Gastrocnemius medialis (tissue), 4 donors: Measurements from ENCODE around the gene GPAT2. TPM values are rescaled to one million over a fixed set of nuclear protein-coding genes. Genes with fewer than 3 reads are reported as not detected.
A peak's percentile ranks its signal among the peaks of the same experiment; 100 is the strongest.
"Not testable (repeated sequence)": the region's sequence is repeated elsewhere in the genome, so short reads cannot be mapped to it uniquely, and the experiment has no call there.

Experiments used
- ATAC-seq, 2 donors: fragments of 150-250 bp; one replicate each; pipeline ENCODE4 v1.9.1; 2016
- DNase-seq, 2 donors: peaks; one replicate each; pipeline ENCODE4 v3.0.0-alpha.2; 2019
- H3K27ac ChIP-seq, 4 donors: fragments of 200-600 bp; sonication (generic); 1 replicate in 1 of 4; 2 replicates in 3 of 4; pipeline ENCODE4 v1.5.1; 2016 to 2018; ENCODE audit warnings: mild to moderate bottlenecking in 2 of 4, moderate library complexity in 1 of 4
- H3K27me3 ChIP-seq, 3 donors: fragments of 200-600 bp; sonication (generic) in 2 of 3; 1 replicate in 1 of 3; 2 replicates in 2 of 3; pipeline versions ENCODE4 v1.5.1 to v1.6.0; 2016 to 2019; ENCODE audit warnings: mild to moderate bottlenecking in 1 of 3, moderate library complexity in 1 of 3
- H3K36me3 ChIP-seq, 2 donors: fragments of 200-600 bp; sonication (generic) in 1 of 2; one replicate each; pipeline ENCODE4 v1.5.1; 2017 to 2018
- H3K4me1 ChIP-seq, 2 donors: fragments of 200-600 bp; sonication (generic) in 1 of 2; one replicate each; pipeline ENCODE4 v1.5.1; 2016 to 2017; ENCODE audit warnings: mild to moderate bottlenecking in 2 of 2
- H3K4me3 ChIP-seq, 4 donors: fragments of 200-600 bp; sonication (generic) in 3 of 4; 1 replicate in 1 of 4; 2 replicates in 3 of 4; pipeline ENCODE4 v1.5.1; 2016 to 2019; ENCODE audit warnings: mild to moderate bottlenecking in 2 of 4
- H3K9me3 ChIP-seq, 3 donors: fragments of 200-600 bp; sonication (generic) in 2 of 3; 1 replicate in 1 of 3; 2 replicates in 2 of 3; pipeline ENCODE4 v1.5.1; 2016 to 2019
- CTCF ChIP-seq, 5 experiments: fragments of 450-650 bp in 3 of 5; fragments of 200-600 bp in 2 of 5; sonication (generic) in 2 of 5; IDR thresholded peaks in 4 of 5; conservative IDR thresholded peaks in 1 of 5; 1 replicate in 4 of 5; 2 replicates in 1 of 5; pipeline ENCODE4 v1.5.1; 2016 to 2019; ENCODE audit warnings: antibody characterized with exemption in 5 of 5, mild to moderate bottlenecking in 3 of 5, moderate library complexity in 3 of 5
- POLR2A ChIP-seq, 2 donors: fragments of 450-650 bp; IDR thresholded peaks; one replicate each; pipeline ENCODE4 v1.6.1; 2017; ENCODE audit warnings: antibody characterized with exemption in 2 of 2, mild to moderate bottlenecking in 2 of 2, moderate library complexity in 2 of 2
- in situ Hi-C, 4 donors: fragments of 200-750 bp; cut with MboI; loops; one replicate each; pipeline versions ENCODE4 v1.15.0 to v1.8.0; 2017; ENCODE audit warnings: low sequenced_read_pairs in 4 of 4
- intact Hi-C: fragments of 100-400 bp; cut with DNase I; formaldehyde crosslinking; loops from one replicate; pipeline ENCODE4 v1.15.1; 2023; ENCODE audit warnings: low total_unique reads
- total RNA-seq, 4 donors: library from RNA; depleted of rRNA; stranded (reverse); fragments of >200 nt; gene quantifications; one replicate each; pipeline versions ENCODE4 v1.1.0 to v1.2.3, GENCODE V29; 2016

GPAT2 gene
- 1 to 10 TPM; 1.1 to 8.2 (median 4.9) TPM for total RNA-seq

GRCh38 chr2:96034792-96035191 lies at the start of gene GPAT2:
Gene GPAT2, minus strand, starts transcription at chr2:96034916. Its CDS starts 2,557 bp downstream, at chr2:96032359.
- H3K27ac ChIP-seq, H3K4me3 ChIP-seq, H3K36me3 ChIP-seq, H3K27me3 ChIP-seq, in situ Hi-C loops, intact Hi-C loops, H3K9me3 ChIP-seq, ATAC-seq, H3K4me1 ChIP-seq, DNase-seq: not testable (repeated sequence)

GRCh38 chr2:96083989-96084857 lies 49.5 kb upstream of the GPAT2 start:
- ATAC-seq (no peak), DNase-seq (no peak)
- Histone ChIP-seq H3K27me3 (no peaks in the 10 kb centered on the region), H3K4me1 (peaks cover 7 to 18% of the 10 kb centered on the region in 2 donors), H3K27ac (peak overlapping the region; percentile 2 to 77 (median 71)), H3K36me3 (no peaks in the 10 kb centered on the region), H3K4me3 (no peak overlapping the region), H3K9me3 (no peaks in the 10 kb centered on the region)
- in situ Hi-C loops (no loop called here), intact Hi-C loops (no loop called here)
- TF ChIP-seq POLR2A (IDR thresholded peaks at IDR 0.05) (no peak), CTCF (IDR thresholded peaks at IDR 0.05 in 4 of 5, conservative IDR thresholded peaks at IDR 0.05 in 1 of 5) (no peak)

GRCh38 chr2:96083064-96083939 lies 48.6 kb upstream of the GPAT2 start:
- DNase-seq: peak in 1 of 2 donors; percentile 37
- Histone ChIP-seq H3K4me3 (no peak overlapping the region), H3K36me3 (no peaks in the 10 kb centered on the region), H3K9me3 (no peaks in the 10 kb centered on the region), H3K4me1 (peaks cover 7 to 18% of the 10 kb centered on the region in 2 donors), H3K27me3 (no peaks in the 10 kb centered on the region), H3K27ac (peak overlapping the region; percentile 27 to 77 (median 71))
- TF ChIP-seq POLR2A (IDR thresholded peaks at IDR 0.05) (no peak), CTCF (IDR thresholded peaks at IDR 0.05 in 4 of 5, conservative IDR thresholded peaks at IDR 0.05 in 1 of 5) (no peak)
- peak; percentile 48 to 60 for ATAC-seq
- intact Hi-C loops: no loop called here
- in situ Hi-C loops: no loop called here

GRCh38 chr2:96082211-96083063 lies 47.7 kb upstream of the GPAT2 start:
- DNase-seq: no peak
- peak overlapping the region; percentile 27 to 77 (median 71) for H3K27ac ChIP-seq
- no peaks in the 10 kb centered on the region for H3K36me3 ChIP-seq
- no peaks in the 10 kb centered on the region for H3K9me3 ChIP-seq
- intact Hi-C loops: no loop called here
- no peaks in the 10 kb centered on the region for H3K27me3 ChIP-seq
- peak; percentile 49 to 78 for ATAC-seq
- H3K4me3 ChIP-seq: no peak overlapping the region
- H3K4me1 ChIP-seq: peaks cover 7 to 18% of the 10 kb centered on the region in 2 donors
- in situ Hi-C loops: no loop called here
- TF ChIP-seq POLR2A (IDR thresholded peaks at IDR 0.05) (no peak), CTCF (IDR thresholded peaks at IDR 0.05 in 4 of 5, conservative IDR thresholded peaks at IDR 0.05 in 1 of 5) (no peak)
